Keratinocyte (primary cell): ENCODE measurements around the gene MYCBP2. TPM values are rescaled to one million over a fixed set of nuclear protein-coding genes. Genes with fewer than 3 reads are reported as not detected.
A peak's percentile ranks its signal among the peaks of the same experiment; 100 is the strongest.

Source experiments
- DNase-seq: peaks from one replicate; pipeline ENCODE4 v3.0.0-alpha.2; 2011; ENCODE audit warnings: low read depth, missing footprints, low spot score
- FAIRE-seq: peaks from 2 replicates; lab custom pipeline; 2011; peaks lifted over from hg19 to GRCh38; lab: Jason Lieb, UNC
- H2AFZ ChIP-seq: 2 replicates; pipeline ENCODE4 v1.6.0; 2012; ENCODE audit warnings: low read length, control low read depth, inconsistent platforms; ENCODE audit not compliant: control insufficient read depth
- H3K27ac ChIP-seq: 2 replicates; pipeline ENCODE4 v1.5.1; 2011; ENCODE audit warnings: low read length; ENCODE audit not compliant: control insufficient read depth, insufficient read depth
- H3K27me3 ChIP-seq: 3 replicates; pipeline ENCODE4 v1.6.0; 2011; ENCODE audit warnings: low read length; ENCODE audit not compliant: control insufficient read depth, insufficient read depth; ENCODE audit errors: extremely low read depth
- H3K36me3 ChIP-seq, 2 experiments: 2 replicates in 1 of 2; 3 replicates in 1 of 2; pipeline ENCODE4 v1.5.1; 2011; ENCODE audit warnings: low read length in 2 of 2, mild to moderate bottlenecking in 1 of 2; ENCODE audit not compliant: control insufficient read depth in 2 of 2, insufficient read depth in 2 of 2; ENCODE audit errors: extremely low read depth in 1 of 2
- H3K4me1 ChIP-seq: 3 replicates; pipeline ENCODE4 v1.5.1; 2011; ENCODE audit warnings: low read length; ENCODE audit not compliant: control insufficient read depth, insufficient read depth; ENCODE audit errors: extremely low read depth
- H3K4me2 ChIP-seq: 3 replicates; pipeline ENCODE4 v1.6.0; 2011; ENCODE audit warnings: low read depth, low read length; ENCODE audit not compliant: control insufficient read depth, insufficient read depth; ENCODE audit errors: extremely low read depth
- H3K4me3 ChIP-seq, 3 experiments: fragments of 200-600 bp in 1 of 3; sonication (generic) in 1 of 3; 2 replicates in 2 of 3; 3 replicates in 1 of 3; pipeline ENCODE4 v1.5.1; 2011 to 2016; ENCODE audit warnings: low read length in 3 of 3, mild to moderate bottlenecking in 3 of 3, control low read depth in 2 of 3, inconsistent platforms in 1 of 3, low read depth in 1 of 3, mixed read lengths in 1 of 3, mixed run types in 1 of 3, moderate library complexity in 1 of 3; ENCODE audit not compliant: control insufficient read depth in 2 of 3, insufficient read depth in 2 of 3; ENCODE audit errors: extremely low read depth in 1 of 3
- H3K79me2 ChIP-seq: 2 replicates; pipeline ENCODE4 v1.6.0; 2012; ENCODE audit warnings: low read length; ENCODE audit not compliant: control insufficient read depth, insufficient read depth
- H3K9ac ChIP-seq: 3 replicates; pipeline ENCODE4 v1.6.0; 2011; ENCODE audit warnings: low read length; ENCODE audit not compliant: control insufficient read depth, insufficient read depth; ENCODE audit errors: extremely low read depth
- H3K9me1 ChIP-seq: 3 replicates; pipeline ENCODE4 v1.6.0; 2011; ENCODE audit warnings: low read length; ENCODE audit not compliant: control insufficient read depth, insufficient read depth; ENCODE audit errors: extremely low read depth
- H3K9me3 ChIP-seq: 2 replicates; pipeline ENCODE4 v1.5.1; 2012; ENCODE audit warnings: low read depth, low read length; ENCODE audit not compliant: control insufficient read depth
- H4K20me1 ChIP-seq: 3 replicates; pipeline ENCODE4 v1.6.0; 2011; ENCODE audit warnings: low read length; ENCODE audit not compliant: control insufficient read depth, insufficient read depth; ENCODE audit errors: extremely low read depth
- CTCF ChIP-seq, 3 experiments: IDR thresholded peaks in 1 of 3; conservative IDR thresholded peaks in 1 of 3; optimal IDR thresholded peaks in 1 of 3; 2 replicates in 2 of 3; 3 replicates in 1 of 3; pipeline versions ENCODE3 to v1.5.1; 2011; ENCODE audit warnings: low read length in 3 of 3, mild to moderate bottlenecking in 3 of 3, moderate library complexity in 2 of 3, control low read depth in 1 of 3, inconsistent platforms in 1 of 3; ENCODE audit not compliant: insufficient read depth in 2 of 3; ENCODE audit errors: extremely low read depth in 1 of 3
- EZH2 ChIP-seq: IDR thresholded peaks from one replicate; pipeline ENCODE4 v1.6.1; 2012; ENCODE audit warnings: inconsistent platforms, mild to moderate bottlenecking, low read length, moderate library complexity
- dilution Hi-C: fragments of 300-500 bp; cut with MboI; formaldehyde crosslinking; loops from one replicate; pipeline ENCODE4 v1.7.0; 2020; ENCODE audit warnings: low sequenced_read_pairs; ENCODE audit not compliant: extremely low pct_ligation_motif_present
- polyA minus RNA-seq, 3 experiments: library from RNA; depleted of rRNA, polyadenylated mRNA; stranded (reverse); fragments of >200 nt; gene quantifications; 1 replicate in 1 of 3; 2 replicates in 1 of 3; 3 replicates in 1 of 3; pipeline ENCODE4 v1.2.3, GENCODE V29; 2011
- polyA plus RNA-seq, 5 experiments: library from polyadenylated mRNA; depleted of rRNA in 3 of 5; stranded (reverse) in 3 of 5; stranded (forward) in 1 of 5; unstranded in 1 of 5; fragments of >200 nt; gene quantifications; 1 replicate in 1 of 5; 2 replicates in 3 of 5; 3 replicates in 1 of 5; pipeline versions ENCODE4 v1.2.1 to v1.2.3, GENCODE V29; 2011 to 2012; ENCODE audit warnings: missing spikeins in 2 of 5, low read depth in 1 of 5, low replicate concordance in 1 of 5

MYCBP2 gene
- polyA plus RNA-seq (31.3 to 43.8 TPM (median 34.8 TPM) in 3 replicates), polyA minus RNA-seq (45.7 to 129 TPM (median 73.1 TPM) in 3 replicates)
- polyA plus RNA-seq (2011; ENCODE audit: low read depth) = 46.7 TPM
- polyA plus RNA-seq (2011; cell fraction: cytosol; rRNA removed) = 22.6 and 30.3 TPM in 2 replicates
- 87.7 and 116 TPM in 2 replicates for polyA plus RNA-seq (2011; cell fraction: nucleus; rRNA removed)
- 37.3 and 39.7 TPM in 2 replicates for polyA plus RNA-seq (2012; ENCODE audit: low replicate concordance)
- polyA minus RNA-seq (2011; cell fraction: cytosol; rRNA and poly(A)+ RNA removed) = 32.6 TPM
- 144 and 260 TPM in 2 replicates for polyA minus RNA-seq (2011; cell fraction: nucleus; rRNA and poly(A)+ RNA removed)

DNA sequence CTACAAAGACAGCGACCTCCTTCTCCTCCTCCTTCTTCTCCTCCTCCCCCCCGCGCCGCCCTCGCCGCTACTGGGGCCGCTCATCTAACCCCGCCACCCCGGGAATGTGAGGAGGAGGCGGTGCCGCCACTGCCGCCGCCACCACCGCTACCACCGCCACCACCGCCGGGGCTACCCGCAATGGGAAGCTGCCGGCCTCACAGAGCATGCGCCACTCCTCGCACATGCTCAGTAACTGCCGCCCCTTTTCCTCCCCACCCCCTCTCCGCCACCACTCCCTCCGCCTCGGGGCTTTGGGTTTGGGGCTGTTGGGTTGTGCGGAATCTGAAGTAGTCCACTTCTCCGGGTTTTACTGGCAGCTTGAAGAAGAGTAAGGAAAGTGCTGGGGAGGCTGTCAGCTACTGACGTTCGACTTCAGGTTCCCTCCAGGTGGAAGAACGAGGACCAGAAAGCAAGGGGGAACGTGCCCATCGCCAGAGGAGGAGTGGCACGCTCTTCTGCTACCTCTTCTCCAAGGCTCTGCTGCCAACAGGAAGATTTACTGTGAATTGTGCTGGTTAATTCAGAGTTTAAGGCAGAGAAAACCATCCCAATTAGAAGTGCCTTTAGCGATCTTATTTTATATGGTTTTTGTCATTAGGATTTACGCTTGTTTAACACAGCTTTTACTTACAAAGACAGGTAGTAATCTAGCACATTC, at the start of gene MYCBP2:
MYCBP2 (minus strand) TSS at position 190 of the 700 bp plus-strand sequence. CDS start 319 bp downstream, outside the sequence.
- Histone ChIP-seq H3K36me3 (no peaks in the 10 kb centered on the region), H4K20me1 (no peaks in the 10 kb centered on the region), H3K9ac (peak within 1 kb of the TSS; percentile 84), H3K79me2 (peaks cover 47% of the 10 kb centered on the region), H3K9me1 (no peaks in the 10 kb centered on the region), H3K27me3 (no peaks in the 10 kb centered on the region), H3K4me3 (peak within 1 kb of the TSS; percentile 85 to 96 (median 90)), H3K4me2 (peak within 1 kb of the TSS; percentile 97), H3K4me1 (peaks cover 34% of the 10 kb centered on the region), H3K9me3 (no peaks in the 10 kb centered on the region), H2AFZ (peak within 1 kb of the TSS; percentile 98), H3K27ac (peak within 1 kb of the TSS; percentile 74)
- dilution Hi-C loops = no loop called here
- peak; percentile 90 for FAIRE-seq
- DNase-seq = peak; percentile 95
- TF ChIP-seq EZH2 (no peak), CTCF (optimal IDR thresholded peaks at IDR 0.05 in 1 of 3, IDR thresholded peaks at IDR 0.05 in 1 of 3, conservative IDR thresholded peaks at IDR 0.05 in 1 of 3; ENCODE audit: extremely low read depth in 1 of 3, insufficient read depth in 2 of 3, low read length in 3 of 3) (peak in 1 of 3 experiments; percentile 2)

DNA sequence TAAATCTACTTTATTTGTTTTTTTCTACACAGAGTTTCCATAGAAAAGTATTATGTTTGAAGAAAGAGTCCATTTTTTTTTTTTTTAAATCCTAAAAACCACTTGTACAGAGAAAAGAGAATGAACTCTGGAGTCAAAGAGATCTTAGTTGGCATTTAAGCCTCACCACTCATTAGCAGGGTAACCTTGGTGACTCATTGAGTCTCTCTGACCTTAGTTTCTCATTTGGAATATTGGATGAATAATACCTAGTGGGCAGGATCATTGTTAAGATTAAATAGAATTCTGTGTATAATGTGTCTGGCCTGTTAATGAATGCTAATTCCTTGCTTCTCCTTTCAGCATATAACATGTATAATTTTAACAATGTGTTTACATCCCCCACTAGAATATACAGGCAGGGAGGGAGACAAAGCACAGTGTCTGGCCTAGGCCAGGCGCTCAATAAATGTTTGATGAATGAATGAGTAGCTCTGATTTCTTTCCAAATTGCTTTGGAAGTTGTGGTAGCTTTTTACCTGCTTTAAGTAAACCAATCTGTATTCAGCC, 48.7 kb upstream of the MYCBP2 start:
- no peak for TF ChIP-seq CTCF (optimal IDR thresholded peaks at IDR 0.05 in 1 of 3, IDR thresholded peaks at IDR 0.05 in 1 of 3, conservative IDR thresholded peaks at IDR 0.05 in 1 of 3; ENCODE audit: extremely low read depth in 1 of 3, insufficient read depth in 2 of 3, low read length in 3 of 3)
- no peak for TF ChIP-seq EZH2
- Histone ChIP-seq H3K27me3 (peaks cover 3% of the 10 kb centered on the region), H3K4me1 (no peaks in the 10 kb centered on the region), H4K20me1 (no peaks in the 10 kb centered on the region), H3K9ac (no peak overlapping the region), H3K79me2 (no peaks in the 10 kb centered on the region), H3K9me3 (no peaks in the 10 kb centered on the region), H3K9me1 (no peaks in the 10 kb centered on the region), H3K36me3 (no peaks in the 10 kb centered on the region), H3K4me2 (no peak overlapping the region), H2AFZ (no peak overlapping the region), H3K27ac (no peak overlapping the region), H3K4me3 (no peak overlapping the region)
- dilution Hi-C loops = no loop called here
- no peak for FAIRE-seq
- DNase-seq = no peak
